GM12878 (cell line): ENCODE data around the gene POP5. TPM values are rescaled to one million over a fixed set of nuclear protein-coding genes. Genes with fewer than 3 reads are reported as not detected.

Experiments used
- ATAC-seq: fragments of 200-7000 bp; cut with Tn5 transposase; 3 replicates; pipeline ENCODE4 v1.9.1; 2020; ENCODE audit warnings: mild to moderate bottlenecking, moderate library complexity
- BruUV-seq: library from RNA; stranded (reverse); fragments of 400-500 nt; replicated peaks from 2 replicates; lab custom pipeline; 2021; lab: Mats Ljungman, UMichigan
- CTCF ChIA-PET: fragments of 300-600 bp; sonication (Branson Sonifier 250); formaldehyde crosslinking; extraction: SDS; loops from one replicate; lab custom pipeline; 2021; ENCODE audit warnings: inconsistent platforms; lab: Yijun Ruan, JAX
- POLR2A ChIA-PET: fragments of 350-600 bp; formaldehyde crosslinking; extraction: SDS; loops from one replicate; lab custom pipeline; 2021; ENCODE audit warnings: inconsistent platforms; lab: Charles Lee
- RAD21 ChIA-PET: fragments of 300-600 bp; sonication (Branson Sonifier 250); formaldehyde crosslinking; loops from one replicate; lab custom pipeline; 2023; ENCODE audit warnings: antibody characterized with exemption; ENCODE audit not compliant: unreplicated experiment; lab: Charles Lee
- SMC1A ChIA-PET: fragments of 300-600 bp; sonication (Branson Sonifier 250); formaldehyde crosslinking; loops from one replicate; lab custom pipeline; 2023; ENCODE audit not compliant: unreplicated experiment, uncharacterized antibody; lab: Charles Lee
- DNase-seq: peaks from one replicate; pipeline ENCODE4 v3.0.0-alpha.2; 2011; ENCODE audit warnings: low read depth, low spot score
- FAIRE-seq: peaks from 3 replicates; lab custom pipeline; 2011; peaks lifted over from hg19 to GRCh38; lab: Jason Lieb, UNC
- H2AFZ ChIP-seq: 2 replicates; pipeline ENCODE4 v1.6.0; 2011; ENCODE audit warnings: low read depth, low read length, control low read depth; ENCODE audit not compliant: control insufficient read depth
- H3K27ac ChIP-seq: 2 replicates; pipeline ENCODE4 v1.5.1; 2011; ENCODE audit warnings: control low read depth; ENCODE audit not compliant: control insufficient read depth, insufficient read depth
- H3K27me3 ChIP-seq, 2 experiments: replicated peaks in 1 of 2; 2 replicates each; pipeline versions ENCODE4 v1.6.0 to v1.6.1; 2011; ENCODE audit warnings: low read length in 1 of 2; ENCODE audit not compliant: control insufficient read depth in 2 of 2, insufficient read depth in 2 of 2
- H3K36me3 ChIP-seq, 2 experiments: 2 replicates each; pipeline ENCODE4 v1.5.1; 2011; ENCODE audit warnings: low read length in 1 of 2; ENCODE audit not compliant: control insufficient read depth in 2 of 2, insufficient read depth in 2 of 2
- H3K4me1 ChIP-seq: 2 replicates; pipeline ENCODE4 v1.6.1; 2011; ENCODE audit warnings: mild to moderate bottlenecking, low read length, moderate library complexity, mixed read lengths; ENCODE audit not compliant: control insufficient read depth, insufficient read depth
- H3K4me2 ChIP-seq: 2 replicates; pipeline ENCODE4 v1.6.0; 2011; ENCODE audit warnings: control low read depth; ENCODE audit not compliant: control insufficient read depth, insufficient read depth
- H3K4me3 ChIP-seq: fragments of 200-600 bp; sonication (generic); 2 replicates; pipeline ENCODE4 v1.5.1; 2016
- H3K79me2 ChIP-seq: 2 replicates; pipeline ENCODE4 v1.6.0; 2011; ENCODE audit warnings: low read length; ENCODE audit not compliant: control insufficient read depth, insufficient read depth
- H3K9ac ChIP-seq: 2 replicates; pipeline ENCODE4 v1.8.0; 2011; ENCODE audit warnings: low read length, control low read depth, mixed read lengths; ENCODE audit not compliant: control insufficient read depth, insufficient read depth
- H3K9me3 ChIP-seq: replicated peaks from 3 replicates; pipeline ENCODE4 v1.5.1; 2011; ENCODE audit warnings: mild to moderate bottlenecking, low read length; ENCODE audit not compliant: control insufficient read depth, insufficient read depth
- H4K20me1 ChIP-seq: 2 replicates; pipeline ENCODE4 v1.6.0; 2011; ENCODE audit not compliant: control insufficient read depth, insufficient read depth
- CBX3 ChIP-seq: fragments of 200-600 bp; sonication (generic); IDR thresholded peaks from 2 replicates; pipeline ENCODE4 v1.6.1; 2016; ENCODE audit warnings: low read depth, borderline replicate concordance
- CBX5 ChIP-seq: sonication (generic); IDR thresholded peaks from 2 replicates; pipeline ENCODE4 v1.6.1; 2016; ENCODE audit warnings: low read depth, moderate library complexity, mild to moderate bottlenecking, inconsistent platforms
- EZH2 ChIP-seq: IDR thresholded peaks from 2 replicates; pipeline ENCODE4 v1.6.1; 2012; ENCODE audit warnings: low read depth, mild to moderate bottlenecking, control low read depth, inconsistent platforms, low read length, borderline replicate concordance; ENCODE audit not compliant: control insufficient read depth
- IRF5 ChIP-seq: fragments of 450-650 bp; IDR thresholded peaks from 2 replicates; pipeline ENCODE4 v1.6.1; 2017; ENCODE audit warnings: borderline replicate concordance
- NFXL1 ChIP-seq: fragments of 450-650 bp; IDR thresholded peaks from 2 replicates; pipeline ENCODE4 v1.6.1; 2017; ENCODE audit warnings: antibody characterized with exemption, mild to moderate bottlenecking, borderline replicate concordance
- SIX5 ChIP-seq: IDR thresholded peaks from 2 replicates; pipeline ENCODE4 v1.6.1; 2011; ENCODE audit warnings: mild to moderate bottlenecking, low read depth, low read length, moderate library complexity; ENCODE audit not compliant: severe bottlenecking
- SMC3 ChIP-seq: IDR thresholded peaks from 2 replicates; pipeline ENCODE4 v1.6.1; 2011; ENCODE audit warnings: low read length, improper control_type of control experiment, borderline replicate concordance
- STAT1 ChIP-seq: fragments of 450-650 bp; conservative IDR thresholded peaks from 2 replicates; pipeline ENCODE4 v1.6.1; 2014; ENCODE audit warnings: antibody characterized with exemption, mild to moderate bottlenecking
- ZNF384 ChIP-seq: IDR thresholded peaks from 2 replicates; pipeline ENCODE4 v1.6.1; 2012; ENCODE audit warnings: low read depth, mild to moderate bottlenecking, low read length, improper control_type of control experiment, borderline replicate concordance
- ZNF687 ChIP-seq: fragments of 450-650 bp; IDR thresholded peaks from 2 replicates; pipeline ENCODE4 v1.6.1; 2017; ENCODE audit warnings: mild to moderate bottlenecking, moderate library complexity
- WGBS: methylation state at CpG from one replicate; pipeline ENCODE4 v1.1.6; 2016; ENCODE audit warnings: low lambda C conversion rate; ENCODE audit not compliant: insufficient replicate concordance, insufficient coverage; ENCODE audit errors: missing lambda C conversion rate; 5-methylcytosine and 5-hydroxymethylcytosine counted together
- in situ Hi-C: fragments of 300-500 bp; cut with MboI; formaldehyde crosslinking; loops from 9 replicates; pipeline ENCODE4 v1.14.3; 2018; ENCODE audit warnings: mixed read lengths
- intact Hi-C: fragments of 100-400 bp; cut with micrococcal nuclease; formaldehyde crosslinking; loops from one replicate; pipeline ENCODE4 v1.14.2; 2022; ENCODE audit not compliant: unreplicated experiment
- polyA plus RNA-seq, 11 experiments: library from polyadenylated mRNA; depleted of rRNA in 4 of 11; unstranded in 6 of 11; stranded (reverse) in 5 of 11; fragments of >200 nt; fragmentation: Nextera tagmentation in 4 of 11; fragmentation: Illumina TruSeq in 1 of 11; extraction: Ambion mirVana in 4 of 11; extraction: Trizol in 1 of 11; gene quantifications; 1 replicate in 1 of 11; 2 replicates in 10 of 11; pipeline versions ENCODE4 v1.2.1 to v1.2.3, GENCODE V29; 2011 to 2016; ENCODE audit warnings: inconsistent platforms in 2 of 11, missing spikeins in 2 of 11, low read depth in 1 of 11
- total RNA-seq, 4 experiments: library from RNA; depleted of rRNA in 3 of 4; stranded (reverse); fragments of >200 nt in 3 of 4; fragmentation: Illumina TruSeq in 1 of 4; extraction: Trizol in 1 of 4; gene quantifications; 2 replicates each; pipeline versions ENCODE4 v1.2.1 to v1.2.3, GENCODE V29; 2013 to 2021

POP5 gene
- total and polyA plus RNA-seq, 10 of the 15 experiments (the other 5 are each of a cell fraction or from before 2014, with no cell fraction given) = 50.3 to 234 (median 83.7) TPM

DNA sequence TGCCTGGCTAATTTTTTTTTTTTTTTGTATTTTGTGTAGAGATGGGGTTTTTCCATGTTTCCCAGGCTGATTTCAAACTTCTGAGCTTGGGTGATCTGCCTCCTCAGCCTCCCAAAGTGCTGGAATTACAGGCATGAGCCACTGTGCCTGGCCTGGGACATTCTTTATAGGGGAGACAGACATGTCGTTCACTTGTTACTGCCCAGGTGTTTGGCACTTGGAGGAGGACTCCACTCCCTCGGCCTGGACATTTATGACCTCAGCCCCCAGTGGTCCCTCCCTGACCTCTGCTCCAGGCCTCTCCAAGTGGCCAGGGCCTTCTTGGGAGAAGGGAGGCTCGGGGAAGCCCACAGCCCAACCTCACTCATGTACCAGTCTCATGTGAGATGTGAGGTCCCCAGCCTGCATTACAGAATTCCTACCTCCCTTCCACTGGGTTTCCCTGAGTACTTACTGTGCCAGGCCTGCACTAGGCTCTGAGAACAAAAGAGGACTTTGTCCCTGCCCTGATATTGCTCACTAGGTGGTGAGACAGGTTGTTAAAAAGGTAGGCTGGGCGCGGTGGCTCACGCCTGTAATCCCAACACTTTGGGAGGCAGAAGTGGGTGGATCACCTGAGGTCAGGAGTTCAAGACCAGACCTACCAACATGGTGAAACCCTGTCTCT is 9.7 kb upstream of the POP5 start:
- Histone ChIP-seq H4K20me1 (no peaks in the 10 kb centered on the region), H3K4me1 (no peaks in the 10 kb centered on the region), H3K4me3 (no peak overlapping the region), H3K9me3 (no peaks in the 10 kb centered on the region), H3K27ac (no peak overlapping the region), H3K79me2 (no peaks in the 10 kb centered on the region), H3K36me3 (no peaks in the 10 kb centered on the region), H3K27me3 (no peaks in the 10 kb centered on the region; a peak in 1 of 4 replicates), H3K9ac (no peak overlapping the region), H2AFZ (no peak overlapping the region), H3K4me2 (no peak overlapping the region)
- FAIRE-seq = no peak
- RAD21 ChIA-PET = no interaction called here
- 50% methylated on average over 6 of the region's 6 CpGs for WGBS
- POLR2A ChIA-PET = interaction anchor here (0.7 kb wide), 1 partner anchor 221 kb away, joined by 3 read pairs; no protein-coding TSS in a partner anchor
- TF ChIP-seq CBX5 = no peak
- TF ChIP-seq ZNF384 = no peak
- TF ChIP-seq SMC3 = no peak
- no peak for TF ChIP-seq NFXL1
- TF ChIP-seq IRF5 = no peak
- no peak for TF ChIP-seq CBX3
- TF ChIP-seq EZH2 = no peak
- TF ChIP-seq STAT1 = no peak
- TF ChIP-seq SIX5 = no peak
- no peak for TF ChIP-seq ZNF687
- intact Hi-C loops = no loop called here
- SMC1A ChIA-PET = interaction anchor here (1.5 kb wide), 1 partner anchor 8 kb away, joined by 4 read pairs; no protein-coding TSS in a partner anchor
- BruUV-seq = no TSS peak
- CTCF ChIA-PET = interaction anchor here (1.4 kb wide), 1 partner anchor 9 kb away, joined by 6 read pairs; the partner anchor contains the start of gene POP5
- DNase-seq = no peak
- in situ Hi-C loops = no loop called here
- no peak for ATAC-seq
